AG04449 (cell line): ENCODE results near the gene BRSK2.

ENCODE experiments used
- CTCF ChIA-PET: fragments of 350-600 bp; formaldehyde crosslinking; extraction: SDS; loops from one replicate; lab custom pipeline; 2021; ENCODE audit warnings: antibody characterized with exemption; lab: Yijun Ruan, JAX
- POLR2A ChIA-PET: fragments of 400-600, 350-600 bp; formaldehyde crosslinking; extraction: SDS; loops from one replicate; lab custom pipeline; 2020; ENCODE audit warnings: antibody characterized with exemption, inconsistent platforms; lab: Yijun Ruan, JAX
- DNase-seq: peaks from one replicate; pipeline ENCODE4 v3.0.0-alpha.2; 2010; ENCODE audit warnings: low read depth, low spot score
- H3K4me3 ChIP-seq: 2 replicates; pipeline ENCODE4 v1.5.1; 2011; ENCODE audit warnings: low read depth, mild to moderate bottlenecking, control low read depth, low read length
- TF ChIP-seq, protein P1 (sequence below): IDR thresholded peaks from one replicate; pipeline ENCODE4 v1.5.1; 2011; ENCODE audit warnings: mild to moderate bottlenecking, moderate library complexity, low read length, control low read depth, inconsistent platforms; ENCODE audit not compliant: insufficient read depth; ENCODE audit errors: missing control alignments

BRSK2 gene

GRCh38 chr11:1442163-1442562 lies 52.4 kb downstream of the BRSK2 start:
- CTCF ChIA-PET, result no interaction called here
- POLR2A ChIA-PET, result no interaction called here
- DNase-seq, result no peak

DNA sequence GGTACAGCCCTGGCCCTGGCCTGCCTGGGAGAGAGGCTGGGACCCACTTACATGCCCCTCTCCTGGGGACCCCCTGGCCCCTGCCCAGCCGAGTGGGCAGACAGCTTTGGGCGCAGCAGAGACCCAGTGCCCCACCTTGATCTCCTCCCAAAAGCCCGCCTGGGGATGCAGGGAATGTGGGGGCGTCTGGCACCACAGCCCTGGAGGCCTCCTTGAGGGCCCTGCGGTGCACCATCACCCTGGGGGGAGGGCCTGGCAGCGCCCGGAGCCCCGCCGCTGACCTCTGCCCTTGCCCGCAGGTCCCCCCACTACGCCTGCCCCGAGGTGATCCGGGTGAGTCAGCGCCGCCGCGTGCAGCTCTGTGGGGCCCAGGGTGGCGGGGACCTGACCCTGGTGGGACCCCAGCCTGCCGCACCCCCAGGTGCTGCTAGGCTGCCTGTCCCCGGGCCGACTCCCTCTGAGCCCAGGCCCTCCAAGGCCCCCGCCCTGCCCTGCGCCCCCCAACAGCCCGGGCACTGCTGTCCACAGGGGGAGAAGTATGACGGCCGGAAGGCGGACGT lies 53.2 kb downstream of the BRSK2 start:
- H3K4me3 ChIP-seq, result no peak overlapping the region
- CTCF ChIA-PET, result no interaction called here
- POLR2A ChIA-PET, result no interaction called here
- TF ChIP-seq, protein P1, sequence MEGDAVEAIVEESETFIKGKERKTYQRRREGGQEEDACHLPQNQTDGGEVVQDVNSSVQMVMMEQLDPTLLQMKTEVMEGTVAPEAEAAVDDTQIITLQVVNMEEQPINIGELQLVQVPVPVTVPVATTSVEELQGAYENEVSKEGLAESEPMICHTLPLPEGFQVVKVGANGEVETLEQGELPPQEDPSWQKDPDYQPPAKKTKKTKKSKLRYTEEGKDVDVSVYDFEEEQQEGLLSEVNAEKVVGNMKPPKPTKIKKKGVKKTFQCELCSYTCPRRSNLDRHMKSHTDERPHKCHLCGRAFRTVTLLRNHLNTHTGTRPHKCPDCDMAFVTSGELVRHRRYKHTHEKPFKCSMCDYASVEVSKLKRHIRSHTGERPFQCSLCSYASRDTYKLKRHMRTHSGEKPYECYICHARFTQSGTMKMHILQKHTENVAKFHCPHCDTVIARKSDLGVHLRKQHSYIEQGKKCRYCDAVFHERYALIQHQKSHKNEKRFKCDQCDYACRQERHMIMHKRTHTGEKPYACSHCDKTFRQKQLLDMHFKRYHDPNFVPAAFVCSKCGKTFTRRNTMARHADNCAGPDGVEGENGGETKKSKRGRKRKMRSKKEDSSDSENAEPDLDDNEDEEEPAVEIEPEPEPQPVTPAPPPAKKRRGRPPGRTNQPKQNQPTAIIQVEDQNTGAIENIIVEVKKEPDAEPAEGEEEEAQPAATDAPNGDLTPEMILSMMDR, result no peak
- no peak for DNase-seq

More at GRCh38 chr11:1442163-1442562, 52.4 kb downstream of the BRSK2 start:
- TF ChIP-seq, protein P1, result no peak
- no peak overlapping the region for H3K4me3 ChIP-seq

DNA sequence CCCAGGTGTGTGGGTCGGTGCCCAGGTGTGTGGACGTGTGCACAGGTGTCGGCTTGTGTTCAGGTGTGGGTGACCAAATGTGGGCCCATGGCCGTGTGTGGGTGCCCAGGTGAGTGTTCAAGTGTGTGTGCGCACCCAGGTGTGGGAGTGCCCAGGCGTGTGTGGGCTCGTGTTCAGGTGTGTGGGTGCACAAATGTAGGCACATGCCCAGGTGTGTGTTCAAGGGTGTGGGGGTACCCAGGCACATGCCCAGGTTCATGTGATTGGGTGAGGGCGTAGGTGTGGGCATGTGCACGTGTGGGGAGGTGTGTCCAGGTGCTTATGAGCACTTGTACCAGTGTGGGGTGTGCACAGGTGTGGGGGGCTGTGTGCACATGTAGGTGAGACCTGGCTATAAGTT lies 54.0 kb downstream of the BRSK2 start:
- DNase-seq, result no peak
- TF ChIP-seq, protein P1, result no peak
- ChIA-PET POLR2A (no interaction called here), CTCF (no interaction called here)
- H3K4me3 ChIP-seq, result no peak overlapping the region

DNA sequence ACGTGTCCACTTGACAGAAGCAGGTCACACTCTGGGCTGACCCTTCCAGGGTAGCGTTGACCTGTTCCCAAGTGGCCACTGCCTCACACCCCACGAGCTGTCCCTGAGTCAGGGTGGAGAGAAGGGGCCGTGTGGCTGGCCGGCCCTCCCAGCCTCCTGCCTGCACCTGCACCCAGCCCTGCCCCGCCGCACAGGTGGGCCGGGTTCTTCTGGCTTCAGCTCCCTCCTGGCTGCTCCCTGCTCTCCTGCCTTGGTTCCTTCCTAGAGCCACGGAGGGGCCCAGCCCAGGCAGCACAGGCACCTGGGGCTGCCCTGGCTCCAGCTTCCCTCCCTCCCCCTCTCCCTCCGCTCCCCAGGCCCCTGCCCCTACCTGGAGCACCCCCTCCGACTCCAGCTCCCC lies 54.6 kb downstream of the BRSK2 start:
- CTCF ChIA-PET, result interaction anchor here (1.3 kb wide), 1 partner anchor 35 kb away, joined by 3 read pairs; no protein-coding TSS in a partner anchor
- POLR2A ChIA-PET, result no interaction called here
- no peak overlapping the region for H3K4me3 ChIP-seq
- DNase-seq, result no peak
- TF ChIP-seq, protein P1, result no peak

- ChIA-PET POLR2A (no interaction called here), CTCF (interaction anchor here (1.3 kb wide), 1 partner anchor 34 kb away, joined by 3 read pairs; no protein-coding TSS in a partner anchor)
- DNase-seq, result no peak
- TF ChIP-seq, protein P1, result no peak
- no peak overlapping the region for H3K4me3 ChIP-seq
These were observed 55.2 kb downstream of the BRSK2 start for GRCh38 chr11:1444823-1445422.

DNA sequence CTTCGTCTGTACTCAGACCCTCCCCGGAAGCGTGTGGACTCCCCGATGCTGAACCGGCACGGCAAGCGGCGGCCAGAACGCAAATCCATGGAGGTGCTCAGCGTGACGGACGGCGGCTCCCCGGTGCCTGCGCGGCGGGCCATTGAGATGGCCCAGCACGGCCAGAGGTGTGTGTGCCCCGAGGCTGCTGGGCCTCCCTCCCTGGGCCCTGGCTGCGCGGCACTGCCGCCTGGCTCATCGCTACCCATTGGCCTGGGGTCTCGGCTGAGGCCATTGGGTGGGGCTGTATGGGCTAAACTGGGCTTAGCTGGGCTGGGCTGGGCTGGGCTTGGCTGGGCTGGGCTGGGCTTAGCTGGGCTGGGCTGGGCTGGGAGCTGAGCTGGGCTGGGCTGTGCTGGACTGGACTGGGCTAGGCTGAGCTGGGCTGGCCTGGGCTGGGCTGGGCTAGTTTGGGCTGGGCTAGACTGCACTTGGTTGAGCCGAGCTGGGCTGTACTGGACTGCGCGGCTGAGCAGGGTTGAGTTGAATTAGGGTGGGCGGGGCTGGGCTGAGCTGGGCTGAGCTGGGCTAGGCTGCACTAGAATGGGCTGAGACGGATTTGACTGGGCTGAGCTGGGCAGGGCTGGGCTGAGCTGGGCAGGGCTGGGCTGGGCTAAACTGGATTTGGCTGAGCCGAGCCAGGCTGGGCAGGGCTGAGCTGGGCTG lies 56.2 kb downstream of the BRSK2 start:
- H3K4me3 ChIP-seq, result no peak overlapping the region
- TF ChIP-seq, protein P1, result no peak
- POLR2A ChIA-PET, result no interaction called here
- DNase-seq, result no peak
- CTCF ChIA-PET, result interaction anchor here (1.3 kb wide), 1 partner anchor 70 kb away, joined by 3 read pairs; no protein-coding TSS in a partner anchor
